Measurements from ENCODE around the gene LPP.
"Not testable (repeated sequence)": the region's sequence is repeated elsewhere in the genome, so short reads cannot be mapped to it uniquely, and the experiment has no call there.

The LPP gene

DNA sequence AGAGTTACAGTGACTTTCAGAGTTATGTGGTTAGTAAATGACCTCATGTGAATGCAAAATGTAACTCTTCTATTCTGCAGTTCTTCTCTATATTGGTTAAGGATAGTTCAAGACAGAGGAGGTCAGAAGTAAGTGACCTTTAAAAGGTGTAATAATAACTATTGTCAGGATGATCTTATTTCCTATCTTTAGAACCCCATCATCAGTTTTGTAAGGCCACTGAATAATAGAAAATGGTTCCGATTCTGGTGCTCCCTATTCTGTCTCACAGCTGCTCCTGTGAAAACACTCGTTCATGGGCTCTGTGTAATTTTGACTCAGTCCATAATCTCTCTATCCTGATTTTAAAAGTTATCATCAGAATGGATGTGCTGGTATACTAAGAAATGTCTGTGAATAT is 463.3 kb downstream of the LPP start:
- DNase-seq: no peak

DNA sequence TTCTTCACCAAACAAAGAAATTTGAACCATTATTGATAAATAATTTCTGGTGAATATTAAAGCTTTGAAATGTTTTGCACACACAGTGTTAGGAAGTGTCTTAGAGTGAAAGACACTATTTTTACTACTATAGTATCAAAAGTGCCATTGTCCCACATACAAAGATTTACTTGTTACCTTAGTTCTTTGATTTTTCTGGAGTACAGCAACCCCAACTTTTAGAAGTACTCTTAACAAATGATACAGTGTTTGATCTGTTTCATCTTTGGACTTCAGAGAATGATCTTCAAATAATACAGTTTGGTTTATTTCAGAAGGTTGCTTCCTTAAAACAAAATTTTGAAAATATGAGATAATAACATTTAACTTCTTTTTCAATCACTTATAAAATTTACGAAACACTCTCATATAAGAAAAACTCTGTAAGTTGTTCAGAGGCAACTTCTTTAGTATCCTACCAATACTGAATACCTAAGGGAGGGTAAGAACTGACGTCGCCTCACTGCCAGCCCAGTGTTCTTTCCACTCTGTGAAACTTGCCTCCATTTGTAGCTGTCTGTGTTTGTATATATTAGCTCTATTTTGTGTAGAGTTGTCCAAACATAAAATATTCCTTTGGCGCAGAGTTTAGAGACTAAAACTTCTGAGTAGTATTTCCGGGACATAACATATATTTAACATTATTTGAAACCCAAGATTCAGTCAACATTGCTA is 464.2 kb downstream of the LPP start:
- no peak for DNase-seq

DNA sequence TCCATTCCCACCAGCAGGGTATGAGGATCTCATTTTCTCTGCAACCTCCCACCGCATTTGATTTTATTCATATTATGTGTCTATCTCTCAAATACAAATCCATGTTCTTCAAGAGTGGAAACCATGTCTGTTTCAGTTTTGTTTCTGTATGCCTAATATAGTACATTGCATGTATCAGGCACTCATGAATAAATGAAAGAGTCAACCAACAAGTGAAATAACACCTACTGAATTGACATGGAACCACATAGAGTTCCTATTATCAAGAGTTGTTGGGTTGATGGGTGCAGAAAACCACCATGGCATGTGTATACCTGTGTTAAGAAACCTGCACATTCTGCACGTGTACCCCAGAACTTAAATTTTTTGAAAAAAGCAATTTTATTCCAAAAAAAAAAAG is 466.8 kb downstream of the LPP start:
- DNase-seq: no peak

DNA sequence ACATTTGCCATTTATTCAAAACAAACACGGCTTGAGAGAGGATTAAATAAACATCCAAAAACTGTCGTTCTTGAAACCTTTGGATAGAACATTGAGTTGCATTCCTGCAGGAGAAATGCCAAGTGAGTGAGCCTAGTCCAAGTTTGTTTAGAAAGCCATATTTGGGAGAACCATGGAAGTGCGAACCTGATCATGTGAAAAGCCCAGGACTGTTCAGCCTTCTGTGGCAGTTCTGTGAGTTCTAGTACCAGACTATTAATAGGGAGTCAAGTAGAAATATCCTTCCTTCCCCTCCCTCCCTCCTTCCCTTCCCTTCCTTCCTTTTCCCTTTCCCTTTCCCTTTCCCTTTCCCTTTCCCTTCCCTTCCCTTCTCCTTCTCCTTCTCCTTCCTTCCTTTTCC is 470.4 kb downstream of the LPP start:
- DNase-seq: no peak

DNA sequence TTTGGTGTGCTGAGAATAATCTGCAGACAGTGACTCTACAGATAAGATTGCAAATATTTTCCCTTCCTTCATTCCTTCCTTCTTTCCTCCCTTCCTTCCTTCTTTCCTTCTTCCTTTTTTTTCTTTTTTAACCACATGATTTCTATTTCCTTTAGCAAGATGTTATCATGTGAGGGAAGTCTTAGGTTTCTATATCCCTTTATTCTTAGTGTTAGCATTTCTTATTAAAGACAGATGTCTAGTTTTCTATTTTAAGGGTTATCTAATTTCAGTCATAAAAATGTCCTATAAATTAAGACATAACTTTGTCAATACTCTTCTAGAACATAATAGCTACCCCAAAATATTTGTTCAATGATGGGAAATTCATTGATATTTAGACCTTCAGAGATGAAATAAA is 470.9 kb downstream of the LPP start:
- DNase-seq: no peak

DNA sequence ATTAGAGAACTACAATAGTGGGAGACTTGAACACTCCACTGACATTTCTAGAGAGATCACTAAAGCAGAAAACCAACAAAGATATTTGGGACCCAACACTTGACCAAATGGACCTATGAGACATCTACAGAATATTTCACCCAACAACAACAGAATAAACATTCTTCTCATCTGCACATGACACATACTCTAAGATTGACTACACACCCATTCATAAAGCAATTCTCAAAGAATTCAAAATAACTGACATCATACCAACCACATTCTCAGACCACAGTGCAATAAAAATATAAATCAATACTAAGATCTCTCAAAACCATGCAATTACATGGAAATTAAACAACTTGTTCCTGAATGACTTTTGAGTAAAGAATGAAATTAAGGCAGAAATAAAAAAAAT is 473.7 kb downstream of the LPP start:
- DNase-seq: no peak

DNA sequence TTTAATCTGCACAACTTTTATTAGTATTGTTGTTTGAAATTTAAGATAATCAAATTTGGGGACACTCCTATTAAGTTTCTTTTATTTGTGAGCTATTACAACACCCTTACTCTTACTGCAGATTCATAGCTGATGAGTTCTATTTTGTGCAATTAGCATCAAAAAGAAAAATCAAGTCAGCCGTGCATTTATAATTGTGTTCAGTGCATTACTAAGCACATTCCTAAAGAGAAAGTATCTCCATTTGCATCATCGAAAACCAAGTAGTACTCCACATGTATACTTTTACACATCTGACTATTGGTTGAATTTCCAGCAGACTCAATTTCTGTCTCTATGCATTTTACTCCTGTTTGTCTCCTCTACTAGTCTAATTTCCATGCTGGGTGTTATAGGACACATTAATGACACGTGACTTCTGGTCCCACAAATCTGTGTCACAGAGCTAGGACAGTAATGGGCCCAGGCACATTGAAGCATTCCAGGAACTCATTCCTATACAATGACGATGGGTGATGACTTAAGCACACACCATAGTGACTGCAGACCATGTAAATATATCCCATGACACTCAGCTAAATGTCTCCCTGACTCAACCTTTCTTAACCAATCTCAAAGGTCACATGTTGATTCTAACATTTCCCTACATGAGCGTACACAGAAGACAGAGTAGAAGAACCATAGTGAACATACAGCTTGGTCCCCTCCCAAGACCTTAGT is 477.5 kb downstream of the LPP start:
- no peak for DNase-seq

DNA sequence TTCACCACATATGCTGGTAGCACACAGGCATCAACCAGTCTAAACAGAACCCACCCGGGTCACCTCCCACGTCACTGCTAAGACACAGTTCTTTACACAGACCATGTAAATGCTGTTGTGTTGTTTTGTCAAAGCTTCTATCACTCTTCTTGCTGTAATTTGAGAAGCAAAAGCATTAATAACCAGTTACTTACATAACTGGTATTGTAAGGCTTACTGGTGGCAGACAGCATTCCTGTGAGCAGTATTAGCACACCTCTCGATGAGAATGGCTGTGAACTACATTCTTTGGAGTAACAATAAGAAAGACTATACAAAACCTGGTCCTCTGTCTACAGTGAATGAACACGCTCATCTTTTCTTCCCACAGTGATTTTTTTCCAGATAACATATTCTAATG is 479.2 kb downstream of the LPP start:
- no peak for DNase-seq

DNA sequence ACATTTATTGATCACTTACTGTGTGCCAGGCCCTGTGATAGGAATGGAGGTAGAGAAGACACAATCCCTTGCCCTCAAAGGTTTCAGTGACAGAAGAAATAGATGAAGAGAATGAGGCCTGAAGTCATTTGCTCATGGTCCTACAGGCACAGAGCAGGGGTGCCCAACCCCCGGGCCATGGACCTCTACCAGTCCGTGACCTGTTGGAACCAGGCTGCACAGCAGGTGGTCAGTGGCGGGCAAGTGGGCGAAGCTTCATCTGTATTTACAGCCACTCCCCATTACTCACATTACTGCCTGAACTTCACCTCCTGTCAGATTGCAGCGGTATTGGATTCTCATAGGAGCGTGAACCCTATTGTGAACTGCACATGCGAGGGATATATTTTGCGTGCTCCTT is 480.3 kb downstream of the LPP start:
- DNase-seq: no peak

DNA sequence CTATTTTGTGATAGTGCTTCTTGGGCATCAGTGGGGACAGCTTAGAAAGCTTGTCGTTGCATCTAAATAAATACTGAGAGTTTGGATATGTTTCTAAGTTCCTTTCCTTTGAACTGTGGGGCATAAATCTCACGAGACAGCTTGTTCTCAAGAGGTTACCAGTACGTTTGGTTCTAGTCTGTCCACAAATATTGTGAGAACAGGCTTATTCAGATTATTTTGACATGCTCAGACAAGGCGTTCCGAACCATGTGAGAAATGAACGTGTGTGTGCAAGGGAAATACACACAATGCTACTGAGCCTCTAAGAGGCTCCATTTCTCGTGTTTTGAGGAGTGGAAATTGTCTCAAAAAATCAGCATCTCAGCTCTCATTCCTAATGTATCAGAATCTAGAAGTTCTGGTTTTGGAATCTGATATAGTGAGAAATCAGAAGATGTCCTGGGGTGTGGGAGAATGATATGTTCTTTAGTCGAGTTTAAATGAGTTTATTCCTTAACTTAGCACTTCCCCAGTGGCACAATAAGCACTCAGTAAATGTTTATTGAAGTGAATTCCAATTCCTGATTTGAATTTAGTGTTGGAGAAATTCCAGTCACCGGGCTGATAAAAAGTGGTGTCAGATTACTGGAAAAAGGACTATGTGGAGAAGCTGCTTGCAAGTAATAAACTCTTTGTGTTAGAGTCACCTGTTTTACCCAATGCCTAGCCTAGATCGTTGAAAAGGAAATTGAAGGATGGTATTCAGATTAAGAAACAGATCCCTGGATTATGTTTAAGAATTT is 481.5 kb downstream of the LPP start:
- no peak for DNase-seq

DNA sequence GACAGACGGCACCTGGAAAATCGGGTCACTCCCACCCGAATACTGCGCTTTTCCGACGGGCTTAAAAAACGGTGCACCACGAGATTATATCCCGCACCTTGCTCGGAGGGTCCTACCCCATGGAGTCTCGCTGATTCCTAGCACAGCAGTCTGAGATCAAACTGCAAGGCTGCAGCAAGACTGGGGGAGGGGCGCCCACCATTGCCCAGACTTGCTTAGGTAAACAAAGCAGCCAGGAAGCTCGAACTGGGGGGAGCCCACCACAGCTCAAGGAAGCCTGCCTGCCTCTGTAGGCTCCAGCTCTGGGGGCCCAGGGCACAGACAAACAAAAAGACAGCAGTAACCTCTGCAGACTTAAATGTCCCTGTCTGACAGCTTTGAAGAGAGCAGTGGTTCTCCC is 482.3 kb downstream of the LPP start:
- DNase-seq: not testable (repeated sequence)

DNA sequence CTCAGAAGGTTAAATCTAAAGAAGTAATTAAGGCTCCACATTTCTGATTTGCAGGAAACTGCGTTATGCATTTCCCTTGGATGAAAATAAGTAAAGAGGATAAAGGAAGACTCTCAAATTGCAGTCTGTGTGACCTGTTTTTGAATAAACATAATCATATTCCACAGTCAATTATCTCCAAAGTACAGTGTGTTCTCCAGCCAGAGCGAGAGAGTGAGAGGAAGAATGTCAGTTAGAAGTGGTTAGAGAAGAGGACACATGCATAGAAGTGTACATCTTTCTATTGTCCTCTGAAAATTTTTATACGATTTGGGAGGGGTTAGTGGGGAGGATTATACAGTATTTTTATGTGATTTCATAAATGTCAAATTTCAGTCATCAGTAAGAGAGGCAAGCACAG is 487.1 kb downstream of the LPP start:
- DNase-seq: no peak

DNA sequence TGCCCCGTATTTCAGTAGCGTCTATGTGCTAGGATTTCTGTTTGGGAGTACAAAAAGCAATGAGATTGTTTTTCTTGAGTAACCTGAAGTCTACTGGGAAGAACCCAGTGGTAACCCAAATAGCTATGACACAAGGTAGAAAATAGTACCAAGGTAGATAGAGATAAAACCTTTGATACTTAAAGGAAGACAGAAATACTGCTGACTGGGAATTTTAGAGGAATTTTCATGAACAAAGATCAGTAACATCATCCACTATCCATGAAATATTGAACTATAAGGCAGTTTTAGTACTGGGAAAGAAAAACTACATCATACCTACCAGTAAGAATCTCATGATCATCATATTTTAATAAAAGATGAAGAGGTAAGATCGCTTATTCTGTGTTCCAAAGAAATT is 489.8 kb downstream of the LPP start:
- no peak for DNase-seq

DNA sequence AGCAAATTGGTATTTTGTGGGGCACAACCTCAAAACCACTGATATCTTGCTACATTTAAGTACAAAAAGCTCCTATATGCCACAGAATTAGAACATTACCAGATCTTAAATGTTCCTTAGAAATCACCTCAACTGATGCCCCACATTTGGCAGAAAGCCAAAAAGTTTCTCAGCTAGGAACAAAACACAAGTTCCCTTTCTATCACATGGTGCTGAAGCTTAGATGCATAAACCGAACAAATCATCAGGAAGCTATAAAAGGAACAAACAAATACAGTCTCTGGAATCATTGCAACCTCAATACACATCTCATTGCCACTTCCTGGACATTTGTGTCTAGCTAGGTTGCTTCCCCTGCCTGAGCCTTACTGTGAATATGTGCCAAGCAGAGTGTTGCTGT is 492.6 kb downstream of the LPP start:
- DNase-seq: no peak

DNA sequence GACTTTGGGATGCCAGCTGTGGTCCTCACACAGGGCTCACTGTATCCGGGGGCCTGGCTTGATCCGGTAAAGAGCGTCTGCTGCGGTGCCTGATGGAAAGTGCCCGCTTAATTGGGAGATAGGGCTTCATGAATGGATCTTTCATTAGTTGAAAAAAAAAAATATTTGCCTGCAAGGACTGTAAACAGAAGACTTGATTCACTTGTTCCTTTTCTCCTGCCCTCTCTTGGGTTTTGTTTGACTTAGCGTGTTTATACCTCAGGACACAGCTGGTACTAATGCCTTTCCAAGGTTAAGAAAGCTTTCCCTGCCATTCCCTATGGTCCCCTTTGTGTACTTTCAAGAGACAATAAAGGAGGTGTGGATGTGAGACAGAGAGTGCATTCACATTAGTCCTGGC is 493.3 kb downstream of the LPP start:
- DNase-seq: no peak

DNA sequence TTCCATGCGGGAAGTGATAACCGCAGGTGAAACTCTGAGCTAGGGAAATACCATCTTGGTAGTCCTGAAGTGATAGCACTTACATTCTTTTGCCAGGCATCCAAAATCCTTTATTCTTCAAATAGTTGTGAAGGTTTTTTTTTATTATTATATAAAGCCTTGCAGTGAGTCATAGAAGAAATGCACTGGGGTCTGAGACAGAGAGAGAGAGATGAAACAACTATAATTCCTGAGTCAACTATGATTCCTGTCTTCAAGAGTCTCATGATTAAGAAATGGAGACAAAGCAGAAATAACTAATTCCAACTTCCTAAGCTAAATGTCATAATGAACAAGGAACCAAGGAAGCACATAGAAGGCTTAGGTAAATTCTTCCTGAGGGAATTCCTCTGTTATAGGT is 495.6 kb downstream of the LPP start:
- DNase-seq: no peak

DNA sequence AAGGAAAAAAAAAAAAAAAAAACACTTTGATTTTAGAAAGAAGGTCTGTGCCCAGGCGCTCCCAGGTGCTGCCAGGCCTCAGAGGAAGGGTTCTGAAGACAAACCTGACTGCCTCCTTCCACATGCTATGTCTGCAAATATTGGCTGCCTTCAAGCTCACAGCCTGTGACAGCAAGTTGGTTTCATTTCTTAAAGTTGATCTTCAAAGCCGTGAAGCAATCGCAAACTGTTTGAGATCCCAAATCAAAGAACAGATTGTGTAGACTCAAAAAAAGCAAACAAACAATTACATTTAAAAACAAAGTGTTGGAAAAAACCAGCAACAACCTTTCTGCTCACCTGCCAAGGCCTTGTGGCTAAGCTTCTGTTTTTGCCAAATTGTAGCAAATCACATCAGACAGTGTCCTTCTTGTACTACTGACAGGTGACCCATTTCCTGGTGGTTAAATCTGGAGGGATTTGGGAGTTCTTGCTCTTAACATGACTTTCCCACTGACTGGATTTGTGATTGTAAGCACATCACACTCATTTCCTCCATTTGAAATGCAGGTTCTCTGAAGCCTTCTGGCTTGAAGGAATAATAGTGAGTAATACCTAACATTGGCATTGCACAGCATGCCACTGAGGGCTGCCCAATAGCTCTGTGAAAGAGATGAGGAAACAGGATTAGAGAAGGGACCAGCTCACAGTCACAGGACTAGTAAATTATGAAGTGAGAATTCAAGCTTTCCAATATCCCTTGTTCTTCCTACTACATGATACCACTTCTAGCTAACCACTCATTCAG is 502.4 kb downstream of the LPP start:
- no peak for DNase-seq

DNA sequence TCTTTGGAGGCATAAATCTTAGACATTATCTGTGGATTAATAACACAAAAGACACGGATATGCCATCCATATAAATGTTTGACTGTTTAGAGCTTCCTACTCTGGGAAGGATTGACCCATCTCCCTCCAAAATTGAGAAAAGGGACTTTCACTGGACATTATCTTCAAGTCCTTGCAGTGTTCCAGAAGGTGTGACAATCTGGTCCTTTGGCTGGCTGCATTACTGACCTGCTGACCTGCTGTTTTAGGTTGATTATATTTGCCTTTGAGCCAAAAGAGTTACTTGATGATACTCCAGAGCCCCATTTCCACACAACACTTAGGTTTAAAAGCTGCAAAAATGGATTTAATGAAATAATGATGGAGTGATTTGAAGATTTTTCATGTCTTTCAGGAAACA is 504.6 kb downstream of the LPP start:
- no peak for DNase-seq

DNA sequence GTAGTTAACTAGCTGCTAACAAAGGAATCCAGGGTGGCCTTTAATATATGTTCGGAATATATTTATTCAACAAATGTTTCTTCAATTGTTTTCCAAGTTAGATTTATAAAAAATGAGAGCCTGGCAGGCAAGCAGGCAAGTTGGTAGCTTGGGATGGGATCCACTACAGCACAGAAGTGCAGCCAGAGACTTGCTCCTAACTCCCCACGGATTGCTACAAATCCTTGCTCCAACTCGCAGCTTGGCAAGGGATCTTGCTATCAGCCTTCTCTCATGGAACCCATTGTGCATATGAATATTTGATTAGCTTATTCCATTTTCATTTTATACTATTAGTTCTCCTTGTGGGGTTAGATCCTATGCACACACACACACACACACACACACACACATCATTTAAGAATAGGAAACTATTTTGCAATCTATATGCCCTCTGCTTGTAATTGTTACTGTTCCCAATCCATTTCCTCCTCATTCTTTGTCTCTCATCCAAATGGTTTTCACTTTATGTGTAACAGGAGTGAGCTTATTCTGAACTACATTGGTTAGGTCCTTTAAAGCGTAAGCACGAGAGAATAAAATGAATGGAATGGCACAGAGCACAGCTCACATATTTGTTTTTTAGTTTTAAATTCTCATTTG is 505.6 kb downstream of the LPP start:
- no peak for DNase-seq

DNA sequence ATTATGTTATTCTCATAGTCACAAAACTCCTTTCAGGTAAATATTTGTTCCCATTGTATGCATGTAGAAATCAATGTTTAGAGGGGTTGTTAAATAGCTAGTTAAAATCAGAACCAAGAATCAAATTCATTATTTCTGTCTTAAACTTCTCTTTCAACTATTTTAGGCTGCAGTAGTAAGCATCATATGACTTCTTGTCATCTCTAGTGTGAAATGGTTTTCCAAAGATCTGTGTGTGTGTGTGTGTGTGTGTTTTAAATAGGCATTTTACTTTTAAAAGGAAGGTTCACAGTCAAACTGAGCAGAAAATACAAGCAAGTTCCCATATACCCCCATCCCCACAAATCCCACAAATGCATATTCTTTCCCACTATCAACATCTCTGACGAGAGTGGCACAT is 506.5 kb downstream of the LPP start:
- DNase-seq: no peak

DNA sequence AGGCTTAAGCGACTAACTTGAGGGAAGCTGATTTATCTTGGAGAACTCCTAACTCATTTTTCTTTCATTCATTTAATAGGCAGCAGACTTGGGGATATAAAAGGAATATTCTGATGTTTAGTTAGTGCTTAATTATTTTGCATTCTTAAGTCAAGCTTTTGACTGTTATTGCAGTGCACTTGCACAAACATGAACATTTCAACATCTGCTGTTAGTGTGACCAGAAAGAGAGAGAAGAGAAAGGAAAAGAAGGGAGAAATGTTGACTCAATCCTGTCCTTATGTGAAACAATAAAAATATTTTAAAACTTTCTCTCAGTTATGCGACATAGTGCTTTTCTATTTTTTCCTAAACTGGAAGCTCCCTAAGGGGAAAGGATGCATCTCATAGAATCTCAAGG is 507.8 kb downstream of the LPP start:
- no peak for DNase-seq

DNA sequence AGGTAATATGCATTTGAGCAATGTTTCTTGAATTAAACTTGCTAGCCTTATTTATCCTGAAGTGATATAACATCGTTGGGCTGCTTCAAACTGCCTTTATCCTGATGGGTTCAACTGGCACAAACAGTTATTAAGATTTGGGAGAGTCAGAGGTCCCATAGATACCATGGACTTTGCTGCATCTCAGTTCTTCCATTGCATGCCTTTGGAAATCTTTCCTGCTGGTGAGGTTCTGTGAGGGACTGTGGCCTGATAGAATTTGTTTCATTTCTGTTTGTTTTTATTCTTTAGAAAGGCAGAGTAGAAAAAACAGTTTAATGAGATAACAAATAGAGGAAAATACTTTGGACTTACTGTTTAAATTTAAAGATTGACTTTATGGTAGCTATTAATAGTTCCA is 508.3 kb downstream of the LPP start:
- no peak for DNase-seq

DNA sequence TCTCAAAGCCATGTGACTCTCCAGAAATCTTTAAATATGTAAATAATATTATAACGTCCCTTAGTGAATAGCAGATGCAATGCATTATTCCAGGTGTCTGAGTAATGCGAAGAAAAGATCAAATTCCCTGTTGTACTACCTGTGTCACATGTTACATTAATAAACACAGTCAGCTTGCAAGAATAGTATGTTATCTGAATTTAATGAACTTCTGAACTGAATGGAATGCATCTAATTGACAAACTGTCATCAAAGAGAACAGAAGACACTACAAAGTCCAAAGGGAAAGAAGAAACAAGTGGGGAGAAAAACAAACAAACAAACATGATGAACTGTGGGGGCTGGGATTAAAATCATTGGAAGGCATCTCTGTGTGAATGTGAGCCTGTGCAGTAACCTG is 508.8 kb downstream of the LPP start:
- DNase-seq: no peak

Data from stimulated activated CD4-positive, alpha-beta T cell treated with anti-CD3 and anti-CD28 coated beads, Interleukin-2, amount 100 ng/mL, for 48 hours (primary cell).